ENCODE data around the gene ARL15.
"Not testable (repeated sequence)": the region's sequence is repeated elsewhere in the genome, so short reads cannot be mapped to it uniquely, and the experiment has no call there.

ARL15 gene

DNA sequence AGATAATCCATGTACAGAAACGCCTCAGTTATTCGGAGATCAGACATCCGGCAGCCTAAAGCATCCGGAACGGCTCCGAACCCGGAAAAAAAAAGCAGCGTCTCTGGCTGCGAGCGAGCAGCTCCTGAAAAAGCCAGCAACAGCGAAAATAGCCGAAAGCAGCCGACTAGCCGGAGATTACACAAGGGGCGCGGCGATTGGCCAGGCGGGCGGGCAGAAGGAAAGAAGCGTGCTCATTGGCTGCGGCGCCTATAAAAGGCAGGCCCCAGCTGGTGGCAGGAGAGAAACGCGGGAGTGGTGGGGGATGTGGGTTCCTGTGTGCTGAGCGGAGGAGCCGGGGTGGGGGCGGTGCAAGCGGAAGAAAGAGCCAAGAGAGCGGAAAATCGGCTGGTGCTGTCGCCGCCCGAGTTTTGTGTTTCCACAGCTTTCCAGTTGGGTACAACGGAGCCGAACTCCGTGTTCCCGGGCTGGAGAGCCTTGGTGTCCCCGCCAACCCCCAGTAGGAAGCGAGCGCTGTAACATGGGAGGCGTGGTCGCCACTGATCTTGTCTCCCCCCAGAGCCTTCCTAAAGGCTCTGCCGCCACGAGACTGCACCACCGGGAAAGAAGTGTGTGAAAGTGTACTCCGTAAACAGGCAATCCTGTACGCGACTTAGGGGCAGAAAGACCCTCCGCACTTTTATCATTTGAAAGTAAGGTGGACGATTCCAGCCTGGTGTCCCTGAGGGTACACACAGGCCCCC lies at the start of gene ARL15:
TSS of gene ARL15 (minus strand) at position 141 of the 743 bp plus-strand sequence.
- peak within 1 kb of the TSS; percentile 92 for H3K4me3 ChIP-seq (ENCODE audit: low read depth, low read length)
- peak; percentile 90 for DNase-seq (ENCODE audit: low read depth)

DNA sequence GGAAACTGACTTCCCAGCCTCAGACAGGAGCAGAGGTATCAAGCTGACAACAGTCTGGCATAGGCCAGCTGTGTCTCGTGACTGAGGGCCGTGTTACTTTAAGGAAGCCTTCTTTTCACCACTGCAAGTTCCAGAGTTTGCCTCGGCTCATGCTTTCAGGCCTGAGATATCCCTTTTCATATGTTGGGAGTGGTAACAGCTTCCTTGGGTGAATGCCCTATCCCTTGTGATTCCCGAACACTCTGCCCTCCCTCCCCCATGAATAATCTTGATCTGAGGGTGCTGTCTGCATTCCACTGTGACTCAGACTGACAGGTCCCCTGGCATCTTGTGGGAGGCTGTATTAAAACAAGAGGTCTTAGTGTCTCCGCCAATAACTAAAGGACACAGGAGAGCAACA lies 49.7 kb upstream of the ARL15 start:
- H3K4me3 ChIP-seq (ENCODE audit: low read depth, low read length): no peak overlapping the region
- no peak for DNase-seq (ENCODE audit: low read depth)

DNA sequence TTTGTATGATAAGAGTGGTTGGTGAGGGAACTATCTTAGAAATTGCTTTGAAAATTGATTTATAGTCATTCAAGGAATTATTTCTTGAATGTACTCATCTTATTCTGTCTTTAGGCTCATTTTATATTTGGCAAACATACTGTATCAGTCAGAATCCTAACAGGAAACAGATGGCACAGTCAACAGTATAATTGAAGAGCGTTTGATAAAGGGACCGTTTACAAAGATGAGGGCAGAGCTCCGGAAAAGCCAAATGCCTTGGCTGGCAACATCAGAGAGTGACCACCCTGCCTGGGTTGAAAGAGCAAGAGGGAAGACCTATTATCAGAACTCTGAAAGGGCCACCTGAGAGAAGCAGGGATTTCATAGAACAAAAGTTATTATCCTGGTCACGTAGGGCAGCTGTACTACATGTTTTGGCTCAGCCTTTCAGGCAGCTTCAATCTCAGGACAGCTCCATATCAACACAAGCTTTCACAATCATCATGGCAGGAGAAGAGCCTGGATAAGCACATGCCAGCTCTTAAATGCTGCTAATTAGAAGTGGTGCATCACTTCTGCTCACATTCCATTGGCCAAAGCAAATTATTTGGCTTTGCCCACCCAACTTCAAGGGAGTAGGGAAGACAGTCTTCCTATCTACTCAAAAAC lies 47.2 kb upstream of the ARL15 start:
- no peak overlapping the region for H3K4me3 ChIP-seq (ENCODE audit: low read depth, low read length)
- no peak for DNase-seq (ENCODE audit: low read depth)

DNA sequence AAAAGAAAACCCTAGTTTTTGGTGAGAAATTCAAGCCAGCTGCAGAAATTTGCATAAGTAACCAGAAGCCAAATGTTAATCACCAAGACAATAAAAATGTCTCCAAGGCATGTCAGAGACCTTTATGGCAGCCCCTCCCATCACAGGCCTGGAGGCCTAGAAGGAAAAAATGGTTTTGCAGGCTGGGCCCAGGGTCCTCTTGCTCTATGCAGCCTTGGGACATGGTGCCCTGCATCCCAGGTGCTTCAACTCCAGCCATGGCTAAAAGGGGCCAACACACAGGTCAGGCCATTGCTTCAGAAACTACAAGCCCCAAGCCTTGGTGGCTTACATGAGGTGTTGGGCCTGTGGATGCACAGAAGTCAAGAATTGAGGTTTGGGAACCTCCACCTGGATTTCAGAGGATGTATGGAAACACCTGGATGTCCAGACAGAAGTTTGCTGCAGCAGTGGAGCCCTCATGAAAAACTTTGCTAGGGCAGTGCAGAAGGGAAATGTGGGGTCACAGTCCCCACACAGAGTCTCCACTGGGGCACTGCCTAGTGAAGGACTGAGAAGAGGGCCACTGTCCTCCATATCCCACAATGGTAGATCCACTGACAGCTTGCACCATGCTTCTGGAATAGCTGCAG lies 43.7 kb upstream of the ARL15 start:
- not testable (repeated sequence) for DNase-seq (ENCODE audit: low read depth); H3K4me3 ChIP-seq (ENCODE audit: low read depth, low read length)

DNA sequence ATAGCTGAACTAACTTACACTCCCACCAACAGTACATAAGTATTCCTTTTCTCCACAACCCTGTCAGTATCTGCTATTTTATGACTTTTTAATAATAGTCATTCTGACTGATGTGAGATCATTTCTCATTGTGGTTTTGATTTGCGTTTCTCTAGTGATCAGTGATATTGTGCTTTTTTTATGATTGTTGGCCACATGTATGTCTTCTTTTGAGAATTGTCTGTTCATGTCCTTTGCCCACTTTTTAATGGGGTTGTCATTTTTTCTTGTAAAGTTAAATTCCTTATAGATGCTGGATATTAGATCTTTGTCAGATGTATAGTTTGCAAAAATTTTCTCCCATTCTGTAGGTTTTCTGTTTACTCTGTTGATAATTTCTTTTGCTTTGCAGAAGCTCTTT lies 42.2 kb upstream of the ARL15 start:
- H3K4me3 ChIP-seq (ENCODE audit: low read depth, low read length); DNase-seq (ENCODE audit: low read depth): not testable (repeated sequence)

DNA sequence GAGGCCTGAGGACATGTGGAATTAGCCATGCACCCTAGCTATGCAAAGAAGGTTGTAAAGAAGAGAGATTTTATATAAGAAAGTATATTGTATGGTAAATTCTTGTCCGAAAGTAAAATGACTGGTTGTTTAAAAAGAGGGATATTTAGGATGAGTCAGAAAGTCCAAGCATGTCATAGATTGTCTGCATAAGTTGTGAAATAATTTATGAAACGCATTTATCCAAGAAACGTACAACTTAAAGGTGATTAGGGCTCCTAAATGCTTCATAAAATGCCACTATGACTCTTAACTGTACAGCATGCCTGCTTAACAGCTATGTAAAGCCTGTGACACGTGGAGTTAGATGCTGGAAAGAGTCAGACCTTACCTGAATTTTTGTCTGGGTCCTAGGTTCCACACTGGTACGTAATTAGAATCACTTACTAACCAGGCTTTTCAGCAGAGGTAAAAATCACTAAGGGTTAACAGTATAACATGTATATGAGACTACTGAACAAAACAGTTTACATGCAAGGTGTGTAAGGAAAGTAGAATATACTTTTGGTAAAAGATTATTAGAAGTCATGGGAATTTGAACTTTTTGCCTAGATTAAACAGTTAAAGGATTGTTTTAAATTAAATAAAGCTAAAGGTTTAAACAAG lies 37.0 kb upstream of the ARL15 start:
- no peak for DNase-seq (ENCODE audit: low read depth)
- no peak overlapping the region for H3K4me3 ChIP-seq (ENCODE audit: low read depth, low read length)

DNA sequence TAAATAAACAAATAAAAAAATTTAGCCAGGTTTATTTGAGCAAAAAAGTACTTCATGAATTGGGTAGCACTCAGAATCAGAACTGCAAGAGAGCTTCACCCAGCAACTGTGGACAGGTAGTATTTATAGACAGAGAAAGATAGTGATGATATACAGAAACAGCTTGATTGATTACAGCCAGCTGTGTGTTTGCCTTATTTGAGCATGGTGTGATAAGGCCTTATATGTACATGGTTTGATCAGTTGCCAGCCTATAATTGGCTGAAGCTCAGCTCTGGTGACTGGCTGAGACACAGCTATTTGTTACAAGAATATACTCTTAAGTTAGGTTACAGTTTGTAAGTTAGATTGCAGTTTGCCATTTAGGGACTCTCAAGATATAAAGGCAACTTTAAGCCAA lies 34.3 kb upstream of the ARL15 start:
- DNase-seq (ENCODE audit: low read depth): no peak
- no peak overlapping the region for H3K4me3 ChIP-seq (ENCODE audit: low read depth, low read length)

DNA sequence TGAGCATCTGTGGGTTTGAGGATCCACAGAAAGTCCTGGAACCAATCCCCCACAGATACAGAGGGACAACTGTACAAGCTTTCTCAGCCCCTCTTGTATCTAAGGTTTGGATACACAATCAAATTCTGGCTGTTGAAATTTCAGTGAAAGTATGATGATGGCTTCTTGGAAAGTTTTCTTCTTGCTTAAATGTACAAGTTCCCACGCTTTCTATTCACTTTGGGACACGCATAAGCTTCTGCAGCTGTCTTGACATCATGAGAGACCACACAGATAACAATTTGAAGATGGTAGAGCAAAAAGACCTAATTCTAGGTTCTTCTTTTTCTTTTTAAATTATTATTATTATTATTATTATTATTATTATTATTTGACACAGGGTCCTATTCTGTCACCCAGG lies 31.6 kb upstream of the ARL15 start:
- no peak for DNase-seq (ENCODE audit: low read depth)
- H3K4me3 ChIP-seq (ENCODE audit: low read depth, low read length): no peak overlapping the region

DNA sequence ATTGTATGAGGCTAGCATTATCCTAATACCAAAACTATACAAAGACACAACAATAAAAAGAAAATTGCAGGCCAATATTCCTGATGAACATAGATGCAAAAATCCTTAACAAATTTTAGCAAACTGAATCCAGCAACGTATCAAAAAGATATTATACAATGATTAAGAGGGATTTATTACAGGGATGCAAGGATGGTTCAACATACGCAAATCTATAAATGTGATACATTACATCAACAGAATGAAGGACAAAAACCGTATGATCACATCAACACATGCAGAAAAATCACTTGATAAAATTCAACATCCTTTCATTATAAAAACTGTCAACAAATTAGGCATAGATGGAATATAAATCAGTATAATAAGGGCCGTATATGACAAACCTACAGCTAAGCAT lies 27.1 kb upstream of the ARL15 start:
- DNase-seq (ENCODE audit: low read depth): no peak
- H3K4me3 ChIP-seq (ENCODE audit: low read depth, low read length): no peak overlapping the region

DNA sequence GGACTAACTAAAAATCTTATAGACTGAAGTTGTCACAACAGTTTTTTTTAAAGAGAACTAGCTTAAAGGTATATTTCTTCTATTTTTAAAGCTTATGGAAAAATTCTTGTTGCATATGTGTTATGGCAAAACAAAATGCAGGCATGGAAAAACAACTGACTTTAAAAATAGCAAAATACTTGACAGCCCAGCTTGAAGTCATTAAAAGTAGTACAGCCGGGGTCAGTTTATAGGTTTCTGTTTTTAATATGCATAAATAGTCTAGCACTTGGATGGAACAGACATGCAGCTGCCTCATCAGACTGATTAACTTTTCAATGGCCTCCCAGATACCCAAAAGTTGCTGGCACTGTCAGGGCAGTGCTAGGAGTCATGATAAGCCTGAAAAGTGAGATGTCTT lies 22.3 kb upstream of the ARL15 start:
- H3K4me3 ChIP-seq (ENCODE audit: low read depth, low read length): no peak overlapping the region
- DNase-seq (ENCODE audit: low read depth): no peak

DNA sequence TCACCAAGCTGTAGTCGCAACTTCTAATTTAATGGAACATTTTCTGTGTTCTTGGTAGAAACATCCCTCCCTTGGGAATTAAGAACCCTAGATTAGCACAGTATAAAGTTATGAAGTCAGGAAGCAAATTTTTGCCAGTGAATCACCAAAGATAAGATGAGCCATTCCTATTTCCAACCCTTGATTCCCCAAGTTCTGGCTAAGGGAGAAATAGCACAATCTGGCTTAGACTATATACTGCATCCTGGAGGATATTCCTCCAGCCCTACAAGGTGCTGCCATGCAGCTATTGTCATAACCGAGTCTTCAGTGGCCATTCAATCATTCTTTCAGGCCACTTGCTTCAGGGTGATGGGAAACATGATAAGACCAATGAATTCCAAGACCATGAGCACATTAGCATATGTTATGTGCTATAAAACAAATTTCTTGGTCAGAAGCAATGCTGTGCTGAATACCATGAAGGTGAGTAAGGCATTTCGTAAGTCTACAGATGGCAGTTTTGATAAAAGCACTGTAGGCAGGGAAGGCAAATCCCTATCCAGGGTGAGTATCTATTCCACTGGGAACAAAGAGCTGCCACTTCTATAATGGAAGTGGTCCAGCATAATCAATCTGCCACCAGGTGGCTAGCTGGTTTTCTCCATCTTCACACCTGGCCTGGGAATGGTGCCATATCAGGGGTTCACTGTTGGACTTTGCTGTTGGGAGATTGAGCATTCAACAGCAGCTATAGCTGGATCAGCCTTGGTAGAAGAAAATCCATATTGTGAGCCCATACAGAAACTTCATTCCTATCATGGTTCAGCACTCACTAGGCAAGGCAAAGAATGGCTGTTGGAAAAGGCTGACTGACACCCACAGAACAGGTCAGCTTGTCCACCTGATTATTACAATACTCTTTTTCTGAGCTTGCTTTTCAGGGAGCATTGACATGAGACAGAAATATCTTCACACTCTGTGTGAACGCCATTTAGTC lies 19.6 kb upstream of the ARL15 start:
- DNase-seq (ENCODE audit: low read depth): peak; percentile 80

DNA sequence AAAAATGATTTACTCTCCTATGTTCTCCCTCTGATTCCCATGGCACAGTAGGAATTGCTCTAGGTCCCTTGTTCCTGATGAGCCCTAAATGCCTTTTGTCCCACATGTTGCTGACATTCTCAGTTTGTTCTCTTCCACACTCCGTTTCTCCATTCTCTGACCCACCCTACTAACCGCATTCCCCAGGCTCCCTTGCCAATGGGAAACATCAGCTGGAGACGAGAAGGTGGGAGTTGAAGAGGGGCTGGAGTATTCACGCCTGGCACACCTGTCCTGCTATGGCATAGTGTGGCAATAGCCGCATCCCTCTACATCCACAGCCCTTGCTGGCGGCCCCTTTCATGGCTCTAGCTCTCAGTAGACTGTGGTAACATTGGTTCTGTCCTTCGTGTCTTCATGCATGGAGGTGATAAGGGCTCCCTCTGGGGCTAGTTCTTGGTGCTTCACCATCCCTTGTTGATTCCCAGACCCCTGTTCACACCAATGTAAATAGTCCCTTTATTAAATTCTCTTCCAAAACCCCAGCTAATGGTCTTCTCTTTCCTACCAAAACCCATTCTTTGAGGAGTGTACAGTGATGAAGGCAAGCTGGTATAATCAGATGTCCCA lies 16.4 kb upstream of the ARL15 start:
- no peak for DNase-seq (ENCODE audit: low read depth)
- no peak overlapping the region for H3K4me3 ChIP-seq (ENCODE audit: low read depth, low read length)

More for the DNA sequence above, 19.6 kb upstream of the ARL15 start:
- H3K4me3 ChIP-seq (ENCODE audit: low read depth, low read length): no peak overlapping the region

DNA sequence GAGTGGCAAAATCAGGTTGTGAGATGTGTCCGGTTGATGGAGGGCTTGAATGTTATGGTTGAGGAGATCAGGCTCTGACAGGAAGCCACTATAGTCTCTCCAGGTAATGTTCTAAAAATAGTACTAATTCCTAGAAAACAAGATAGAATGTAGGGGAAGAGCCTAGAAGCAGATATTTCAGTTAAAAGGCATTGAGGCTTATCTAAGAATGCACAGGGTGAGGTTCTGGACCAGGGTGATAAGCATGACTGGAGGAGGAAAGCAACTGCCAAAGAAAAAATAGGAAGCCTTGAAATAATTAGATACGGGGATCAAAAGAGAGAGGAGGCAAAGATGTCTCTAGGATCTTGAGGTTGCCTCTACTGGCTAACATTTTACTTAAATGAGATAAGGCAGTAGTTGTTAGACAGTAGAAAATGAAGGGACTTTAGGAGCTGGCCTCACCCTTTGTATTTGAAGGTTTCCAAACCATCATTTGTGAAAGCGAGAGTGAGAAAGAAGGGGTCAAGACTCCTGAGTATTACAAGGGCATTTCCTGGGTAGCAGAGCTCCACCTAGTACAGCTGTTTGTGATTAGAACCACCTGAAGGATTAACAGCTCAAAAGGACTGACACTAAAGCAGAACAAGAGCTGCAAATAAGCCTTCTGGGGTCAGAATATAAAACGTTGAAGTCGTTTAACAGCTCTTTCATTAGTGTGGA lies 15.4 kb upstream of the ARL15 start:
- no peak overlapping the region for H3K4me3 ChIP-seq (ENCODE audit: low read depth, low read length)
- no peak for DNase-seq (ENCODE audit: low read depth)

DNA sequence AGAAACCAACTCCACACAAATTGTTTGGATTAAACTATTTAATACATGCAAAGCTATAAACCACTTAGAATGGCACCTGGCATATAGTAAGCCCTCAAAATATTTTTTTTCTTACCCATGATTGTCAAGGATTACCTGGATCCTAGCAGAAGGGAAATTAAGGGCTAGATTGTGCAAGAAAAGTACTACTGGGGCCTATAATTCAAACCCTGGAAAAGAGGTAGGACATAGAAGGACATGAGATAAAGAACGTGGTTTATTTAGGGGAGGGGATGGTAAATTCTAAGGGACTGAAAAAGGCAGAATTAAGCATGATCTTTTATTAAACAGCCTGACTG lies 14.9 kb upstream of the ARL15 start:
- no peak for DNase-seq (ENCODE audit: low read depth)
- no peak overlapping the region for H3K4me3 ChIP-seq (ENCODE audit: low read depth, low read length)

DNA sequence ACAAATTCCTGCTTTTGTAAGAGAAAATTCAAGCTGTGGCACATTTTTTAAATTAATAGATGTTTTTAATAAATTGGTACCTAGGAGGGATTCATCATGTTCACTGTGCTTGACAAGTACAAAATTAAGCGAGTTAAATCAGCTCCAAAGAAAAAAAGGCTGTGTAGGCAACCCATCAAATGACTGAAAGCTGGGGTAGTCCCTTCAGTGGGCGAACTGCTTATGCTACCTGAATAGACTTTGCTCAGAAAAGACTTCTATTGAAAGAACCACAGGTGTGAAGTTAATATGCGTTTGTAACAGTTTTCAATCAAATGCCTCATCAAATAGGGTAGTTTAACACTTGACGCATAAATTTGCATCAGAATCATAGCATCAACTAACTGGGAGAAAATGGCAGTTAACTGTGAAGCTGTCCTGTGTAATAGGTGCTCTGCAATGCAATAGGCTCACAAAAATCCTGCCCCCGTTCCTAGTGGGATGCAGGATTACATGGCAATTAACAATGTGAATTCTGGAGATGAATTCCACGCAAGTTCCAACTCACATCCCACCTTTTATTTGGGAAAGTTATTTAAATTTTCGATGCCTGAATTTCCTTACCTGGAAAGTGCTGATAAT lies 14.4 kb upstream of the ARL15 start:
- DNase-seq (ENCODE audit: low read depth): no peak
- no peak overlapping the region for H3K4me3 ChIP-seq (ENCODE audit: low read depth, low read length)

DNA sequence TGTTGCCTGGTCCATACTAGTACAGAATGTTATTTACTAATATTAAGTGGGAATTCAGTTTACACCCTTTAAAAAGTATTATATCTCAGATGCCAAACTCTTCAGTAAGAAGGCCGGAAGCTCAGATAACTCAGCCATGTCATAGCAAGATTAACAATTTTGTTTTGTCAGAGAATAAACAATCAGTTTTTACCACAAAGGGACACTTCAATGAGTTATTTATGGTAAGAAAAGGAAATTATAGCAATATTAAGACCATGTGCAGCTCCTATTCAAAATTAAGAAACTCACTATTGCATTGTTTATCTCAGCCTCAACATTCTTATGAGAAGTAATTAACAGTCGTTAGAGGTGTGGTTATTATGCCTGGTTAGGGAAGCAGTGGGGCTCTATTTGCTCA lies 13.1 kb upstream of the ARL15 start:
- no peak overlapping the region for H3K4me3 ChIP-seq (ENCODE audit: low read depth, low read length)

DNA sequence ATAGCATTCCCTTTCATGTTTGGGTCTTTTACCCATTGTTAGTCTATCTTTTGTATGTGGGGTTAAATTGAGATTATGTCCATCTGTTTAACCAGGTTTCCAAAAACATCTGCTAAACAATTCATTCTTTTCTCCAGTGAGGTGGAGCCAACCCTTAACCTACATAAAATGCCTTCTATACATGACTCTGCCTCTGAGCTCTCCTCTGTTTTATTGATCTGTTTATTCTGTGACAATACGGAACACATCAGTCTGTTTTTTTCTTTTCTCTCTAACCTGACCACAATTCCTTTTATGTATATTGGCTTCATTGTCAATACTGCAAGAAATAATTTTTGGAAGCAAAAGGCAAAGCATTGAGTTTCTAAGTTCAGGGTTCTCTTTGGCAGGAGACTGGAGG lies 9.9 kb upstream of the ARL15 start:
- DNase-seq (ENCODE audit: low read depth): no peak
- no peak overlapping the region for H3K4me3 ChIP-seq (ENCODE audit: low read depth, low read length)

More for the DNA sequence above, 13.1 kb upstream of the ARL15 start:
- DNase-seq (ENCODE audit: low read depth): no peak
